ENCODE results near the gene TRMT10B.
"Not testable (repeated sequence)": the region's sequence is repeated elsewhere in the genome, so short reads cannot be mapped to it uniquely, and the experiment has no call there.

The TRMT10B gene

DNA sequence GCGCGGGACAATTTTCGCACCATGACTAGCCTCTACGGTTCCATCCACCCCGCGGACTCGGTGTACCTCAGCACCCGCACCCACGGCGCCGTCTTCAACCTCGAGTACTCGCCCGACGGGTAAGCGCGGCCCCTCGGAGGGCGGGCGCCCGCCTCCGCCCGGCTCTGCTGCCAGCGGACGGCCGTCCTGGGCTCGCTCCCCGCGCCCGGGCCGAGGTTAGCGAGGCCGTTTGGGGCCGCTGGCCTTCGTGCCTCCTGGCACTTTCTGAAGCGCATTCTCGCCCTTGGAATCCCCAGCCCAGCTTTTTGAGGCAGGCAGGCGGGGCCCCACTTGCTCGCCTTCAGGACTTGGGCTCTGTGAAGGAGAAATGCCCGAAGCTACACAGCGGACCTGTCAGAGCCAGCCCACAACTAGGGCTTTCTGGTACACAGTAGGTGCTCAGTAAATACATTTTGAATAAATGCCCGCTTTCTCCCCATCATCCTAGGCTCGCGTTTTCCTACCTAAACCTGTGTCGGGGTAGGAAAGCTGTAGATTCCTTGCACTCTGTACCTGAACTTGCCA is 47.8 kb downstream of the TRMT10B start:
- DNase-seq (ENCODE audit: low spot score), result peak; percentile 41

DNA sequence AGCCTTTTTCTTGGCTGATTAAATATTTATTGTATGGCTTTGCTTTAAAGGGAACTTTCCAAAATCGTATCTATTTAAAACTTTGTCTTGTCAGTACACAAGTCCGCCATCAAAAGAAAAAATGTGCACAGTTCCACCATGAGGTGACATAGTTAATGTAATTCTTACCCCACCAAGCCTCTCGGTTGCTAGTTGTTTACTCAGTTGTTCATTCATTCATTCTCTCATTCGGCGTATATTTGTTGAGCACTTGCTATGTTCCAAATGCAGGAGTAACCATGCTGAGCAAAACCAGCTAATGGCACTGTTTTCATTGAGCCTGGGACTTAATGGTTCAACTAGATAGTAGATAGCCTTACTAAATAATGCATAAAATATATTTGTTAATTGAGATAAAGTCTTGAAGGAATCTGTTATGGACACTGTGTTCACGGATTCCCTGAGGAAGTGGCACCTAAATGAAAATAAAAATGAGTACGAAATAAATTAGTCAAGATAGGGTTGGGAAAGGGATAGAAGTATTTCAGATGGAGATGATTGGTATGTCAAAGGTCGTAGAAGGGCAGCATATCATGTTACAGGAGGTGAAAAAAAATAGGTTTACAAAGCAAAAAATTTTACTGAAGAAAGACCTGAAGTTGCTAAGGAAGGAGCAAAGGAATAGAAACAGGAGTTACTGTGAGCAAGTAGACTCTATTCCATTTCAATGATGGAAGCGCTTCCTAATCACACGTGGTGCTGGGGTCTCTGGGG is 48.5 kb downstream of the TRMT10B start:
- DNase-seq (ENCODE audit: low spot score), result no peak

DNA sequence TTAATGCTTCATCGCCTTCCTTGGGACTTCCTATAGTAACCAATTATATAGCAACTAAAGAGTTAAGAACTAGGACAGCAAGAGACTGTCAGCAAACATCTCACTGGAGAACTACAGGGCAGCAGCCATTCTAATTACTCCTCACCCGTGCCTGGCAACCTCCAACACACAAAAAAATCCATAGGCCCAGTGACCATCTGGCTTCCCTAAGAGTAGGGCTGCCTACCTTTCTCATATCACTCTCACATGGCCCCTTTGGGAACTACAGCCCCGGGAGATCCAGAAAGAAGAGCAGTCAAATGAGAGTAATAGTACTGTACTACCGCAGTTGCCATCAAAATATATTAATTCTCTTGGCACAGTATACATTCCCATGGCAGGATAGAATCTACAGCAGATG is 52.7 kb downstream of the TRMT10B start:
- no peak for DNase-seq (ENCODE audit: low spot score)

DNA sequence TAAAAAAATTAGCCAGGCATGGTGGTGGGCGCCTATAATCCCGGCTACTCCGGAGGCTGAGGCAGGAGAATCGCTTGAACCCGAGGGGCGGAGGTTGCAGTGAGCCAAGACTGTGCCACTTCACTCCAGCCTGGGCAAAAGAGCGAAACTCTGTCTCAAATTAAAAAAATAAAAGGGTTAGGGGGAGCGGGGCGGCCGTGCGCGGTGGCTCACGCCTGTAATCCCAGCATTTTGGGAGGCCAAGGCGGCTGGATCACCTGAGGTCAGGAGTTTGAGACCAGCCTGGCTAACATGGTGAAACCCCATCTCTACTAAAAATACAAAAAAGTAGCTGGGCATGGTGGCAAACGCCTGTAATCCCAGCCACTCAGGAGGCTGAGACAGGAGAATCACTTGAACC is 56.1 kb downstream of the TRMT10B start:
- DNase-seq (ENCODE audit: low spot score), result not testable (repeated sequence)

DNA sequence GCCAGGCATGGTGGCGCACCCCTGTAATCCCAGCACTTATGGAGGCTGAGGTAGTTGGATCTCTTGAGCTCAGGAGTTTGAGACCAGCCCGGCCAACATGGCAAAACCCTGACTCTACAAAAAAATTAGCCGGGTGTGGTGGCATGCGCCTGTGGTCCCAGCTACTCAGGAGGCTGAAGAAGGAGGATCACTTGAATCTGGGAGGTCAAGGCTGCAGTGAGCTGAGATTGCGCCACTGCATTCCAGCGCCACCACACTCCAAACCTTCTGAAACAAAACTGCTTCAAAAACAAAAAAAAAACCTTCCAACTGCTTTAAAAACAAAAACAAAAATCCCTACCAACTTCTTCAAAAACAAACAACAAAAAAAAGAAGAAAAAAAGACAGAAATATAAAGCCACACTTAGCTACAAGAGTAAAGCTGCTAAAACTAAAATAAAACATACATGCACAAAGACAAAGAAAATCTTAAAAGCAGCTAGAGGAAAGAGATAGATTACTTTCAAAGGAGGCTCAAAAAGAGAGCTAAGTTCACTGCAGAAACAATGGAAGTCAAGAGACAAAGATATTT is 58.4 kb downstream of the TRMT10B start:
- DNase-seq (ENCODE audit: low spot score), result no peak

DNA sequence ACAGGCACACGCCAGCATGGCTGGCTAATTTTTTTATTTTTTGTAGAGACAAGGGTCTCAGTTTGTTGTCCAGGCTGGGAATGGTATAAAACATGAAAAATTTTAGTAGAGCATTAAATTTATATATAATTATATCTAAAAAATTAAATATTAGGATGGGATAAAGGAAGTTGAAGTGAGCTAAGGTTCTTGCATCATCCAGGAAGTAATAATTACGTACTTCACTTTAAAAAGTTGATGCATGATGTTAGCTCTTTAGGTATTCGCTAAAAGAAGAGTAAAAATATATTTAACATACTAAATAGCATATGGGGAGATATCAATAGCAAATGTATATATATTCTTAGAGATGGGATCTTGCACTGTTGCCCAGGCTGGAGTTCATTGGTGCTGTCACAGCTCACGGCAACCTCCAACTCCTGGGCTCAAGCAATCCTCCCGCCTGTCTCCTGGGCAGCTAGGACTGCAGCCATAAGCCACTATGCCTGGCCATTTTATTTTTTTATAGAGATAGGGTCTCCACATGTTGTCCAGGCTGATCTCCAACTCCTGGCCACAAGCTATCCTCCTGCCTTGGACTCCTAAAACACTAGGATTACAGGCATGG is 59.3 kb downstream of the TRMT10B start:
- DNase-seq (ENCODE audit: low spot score), result no peak

DNA sequence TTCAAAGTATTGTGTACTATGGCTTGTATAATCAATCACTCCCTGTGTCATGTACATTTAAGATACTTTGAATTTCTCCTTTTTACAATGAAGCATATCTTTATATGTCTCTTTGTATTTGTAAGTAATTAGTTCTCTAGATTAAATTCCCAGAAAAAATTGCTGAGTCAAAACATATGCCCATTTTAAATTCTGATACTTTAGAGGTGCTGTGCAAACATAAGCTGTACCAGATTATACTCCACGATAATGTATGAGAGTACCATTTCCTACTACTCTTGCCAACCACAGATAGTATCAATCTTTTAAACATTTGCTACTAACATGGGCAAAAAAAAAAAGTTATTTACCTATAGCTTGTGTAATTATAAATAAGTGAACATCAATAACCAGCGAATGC is 65.2 kb downstream of the TRMT10B start:
- no peak for DNase-seq (ENCODE audit: low spot score)

DNA sequence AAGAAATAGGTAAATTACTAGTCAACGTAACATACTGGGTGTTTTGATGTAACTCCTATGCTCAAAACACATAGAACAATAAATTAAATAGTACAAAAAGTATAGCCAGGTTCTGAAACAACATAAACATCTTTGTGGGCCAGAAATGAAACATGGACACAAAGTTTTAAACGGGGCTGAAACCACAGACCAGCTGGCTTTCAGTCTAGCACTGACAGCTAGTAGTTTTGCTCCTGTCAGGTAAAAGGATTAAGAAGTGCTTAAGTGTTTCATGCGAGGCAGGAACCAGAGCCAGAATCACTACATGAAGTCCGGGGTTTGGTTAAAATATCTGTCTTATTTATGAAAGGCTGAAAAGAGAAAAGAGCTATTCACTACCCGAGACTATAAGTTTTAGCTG is 66.5 kb downstream of the TRMT10B start:
- DNase-seq (ENCODE audit: low spot score), result no peak

DNA sequence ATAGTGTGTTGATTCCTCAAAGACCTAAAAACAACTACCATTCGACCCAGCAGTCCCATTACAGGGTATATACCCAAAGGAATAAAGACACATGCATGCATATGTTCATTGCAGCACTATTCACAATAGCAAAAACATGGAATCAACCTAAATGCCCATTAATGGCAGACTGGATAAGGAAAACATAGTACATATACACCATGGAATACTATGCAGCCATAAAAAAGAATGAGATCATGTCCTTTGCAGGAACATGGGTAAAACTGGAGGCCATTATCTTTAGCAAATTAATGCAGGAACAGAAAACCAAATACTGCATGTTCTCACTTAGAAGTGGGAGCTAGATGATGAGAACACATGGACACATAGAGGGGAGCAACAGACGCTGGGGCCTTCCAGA is 71.6 kb downstream of the TRMT10B start:
- DNase-seq (ENCODE audit: low spot score), result not testable (repeated sequence)

DNA sequence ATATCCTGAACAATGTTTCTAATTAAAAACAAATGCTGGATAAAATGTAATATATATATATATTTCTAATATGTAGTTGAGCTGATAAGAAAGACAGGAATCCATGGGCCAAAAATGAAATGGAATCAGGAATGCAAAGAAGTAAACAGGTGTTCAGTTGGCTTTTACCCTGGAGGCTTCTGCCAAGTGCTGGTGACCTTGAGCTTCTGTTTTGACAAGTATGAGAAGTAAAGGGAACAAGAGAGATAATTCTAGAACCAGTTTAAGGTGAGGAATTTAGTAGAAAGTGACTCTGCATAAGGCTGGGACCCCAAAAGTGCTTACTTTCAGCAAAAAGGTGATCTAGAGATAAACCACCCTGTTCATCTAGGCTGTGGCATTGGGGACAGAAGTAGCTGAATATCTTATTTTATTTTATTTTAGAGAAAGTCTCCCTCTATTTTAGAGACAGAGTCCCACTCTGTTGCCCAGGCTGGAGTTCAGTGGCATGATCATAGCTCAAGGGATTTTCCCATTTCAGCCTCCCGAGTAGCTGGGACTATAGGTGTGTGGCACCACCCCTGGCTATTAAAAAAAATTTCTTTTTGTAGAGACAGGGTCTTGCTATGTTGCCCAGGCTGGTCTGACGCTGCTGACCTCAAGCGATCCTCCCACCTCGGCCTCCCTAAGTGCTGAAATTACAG is 74.0 kb downstream of the TRMT10B start:
- DNase-seq (ENCODE audit: low spot score), result no peak

All from hematopoietic multipotent progenitor cell treated with erythropoietin and hydrocortisone succinate and interleukin-3 and kit ligand, for 15 days (in vitro differentiated cells).